ENCODE measurements around the gene FXYD3. TPM values are rescaled to one million over a fixed set of nuclear protein-coding genes. Genes with fewer than 3 reads are reported as not detected.

The FXYD3 gene, protein sequence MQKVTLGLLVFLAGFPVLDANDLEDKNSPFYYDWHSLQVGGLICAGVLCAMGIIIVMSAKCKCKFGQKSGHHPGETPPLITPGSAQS
- polyA plus RNA-seq = 291 TPM
- long read RNA-seq, donor 1, partial matches to known transcripts = 175 of 188 reads
- long read RNA-seq, donor 1, other reads (novel, unspliced or antisense) = 8 of 188 reads
- long read RNA-seq, donor 2, transcript FXYD3-202 (7 exons, 1,320 nt) = major isoform, 5 of 287 reads
- long read RNA-seq, donor 2, partial matches to known transcripts = 260 of 287 reads
- long read RNA-seq, donor 2, other reads (novel, unspliced or antisense) = 18 of 287 reads
- long read RNA-seq, donor 3 = 0 reads
- long read RNA-seq, donor 4, partial matches to known transcripts = 96 of 106 reads
- long read RNA-seq, donor 4, other reads (novel, unspliced or antisense) = 5 of 106 reads
- long read RNA-seq, donor 5, transcript FXYD3-208 (9 exons, 1,322 nt) = minor isoform, 8 of 1,267 reads
- long read RNA-seq, donor 5, transcript FXYD3-212 (6 exons, 590 nt) = minor isoform, 8 of 1,267 reads
- long read RNA-seq, donor 5, transcript FXYD3-202 (7 exons, 1,320 nt) = major isoform, 16 of 1,267 reads
- long read RNA-seq, donor 5, partial matches to known transcripts = 1,087 of 1,267 reads
- long read RNA-seq, donor 5, other reads (novel, unspliced or antisense) = 136 of 1,267 reads
- long read RNA-seq, donor 6, partial matches to known transcripts = 157 of 173 reads
- long read RNA-seq, donor 6, other reads (novel, unspliced or antisense) = 11 of 173 reads
- long read RNA-seq, donor 7, transcript FXYD3-212 (6 exons, 590 nt) = major isoform, 6 of 617 reads
- long read RNA-seq, donor 7, partial matches to known transcripts = 566 of 617 reads
- long read RNA-seq, donor 7, other reads (novel, unspliced or antisense) = 33 of 617 reads
- long read RNA-seq, donor 8, partial matches to known transcripts = 448 of 472 reads
- long read RNA-seq, donor 8, other reads (novel, unspliced or antisense) = 14 of 472 reads
- long read RNA-seq, donor 9, transcript FXYD3-212 (6 exons, 590 nt) = major isoform, 5 of 397 reads
- long read RNA-seq, donor 9, partial matches to known transcripts = 357 of 397 reads
- long read RNA-seq, donor 9, other reads (novel, unspliced or antisense) = 27 of 397 reads
- long read RNA-seq, donor 10, partial matches to known transcripts = 189 of 202 reads
- long read RNA-seq, donor 10, other reads (novel, unspliced or antisense) = 7 of 202 reads
- long read RNA-seq, donor 11, partial matches to known transcripts = 181 of 193 reads
- long read RNA-seq, donor 11, other reads (novel, unspliced or antisense) = 7 of 193 reads

DNA sequence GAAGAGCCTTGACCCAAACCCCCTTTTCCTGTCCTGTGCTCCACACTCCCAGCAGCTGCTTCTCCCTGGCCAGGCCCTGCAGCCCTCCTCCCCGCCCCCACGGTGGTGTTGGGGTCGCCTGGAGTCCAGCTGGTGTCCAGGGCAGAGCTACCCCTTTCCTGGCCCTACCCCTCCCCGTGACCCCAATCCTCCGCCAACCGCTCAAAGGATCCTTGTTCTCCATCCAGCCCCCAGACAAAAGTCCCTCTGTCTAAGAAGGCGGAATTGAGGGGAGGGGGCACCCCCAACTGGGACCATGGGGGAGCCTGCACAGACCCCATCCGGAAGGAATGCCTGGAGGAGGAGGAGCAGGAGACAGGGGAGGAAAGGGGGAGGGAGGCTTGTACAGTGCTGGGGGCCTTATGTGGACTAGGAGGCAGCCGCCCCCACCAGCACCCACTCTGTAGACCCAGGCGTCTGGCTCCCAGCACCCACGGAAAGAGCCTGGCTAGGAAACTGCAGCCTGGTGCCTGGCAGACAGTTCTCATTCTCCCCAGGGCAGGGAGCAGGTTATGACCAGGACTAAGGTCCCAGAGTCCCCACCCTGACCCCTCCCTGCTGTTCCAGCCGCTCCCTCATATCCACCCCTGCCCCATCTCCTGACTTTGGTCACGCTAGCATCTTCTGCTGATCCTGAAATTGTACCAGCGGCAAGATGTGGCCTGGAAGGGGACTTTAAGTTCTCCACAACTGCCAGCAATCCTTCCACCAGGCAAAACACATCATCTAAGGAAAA is at the start of gene FXYD3:
Gene FXYD3, plus strand, starts transcription at position 647 of the 775 bp plus-strand sequence. CDS start 3,554 bp downstream, outside the sequence.
- Histone ChIP-seq H3K27ac (ENCODE audit: low read length) (peak within 1 kb of the TSS; percentile 96), H3K27me3 (ENCODE audit: control insufficient read depth, insufficient read depth, low read length) (no peaks in the 10 kb centered on the region), H3K9me3 (ENCODE audit: control insufficient read depth, low read depth, low read length) (no peaks in the 10 kb centered on the region), H3K36me3 (ENCODE audit: control insufficient read depth, insufficient read depth, low read length) (peaks cover 7% of the 10 kb centered on the region), H3K4me1 (ENCODE audit: control insufficient read depth, insufficient read depth, low read length) (peaks cover 22% of the 10 kb centered on the region), H3K4me3 (ENCODE audit: low read length) (peak within 1 kb of the TSS; percentile 69)
- DNase-seq = peak; percentile 57 to 84
- WGBS (ENCODE audit: insufficient coverage, low lambda C conversion rate) = no CpG with 5 or more reads among the region's 14 CpGs

DNA sequence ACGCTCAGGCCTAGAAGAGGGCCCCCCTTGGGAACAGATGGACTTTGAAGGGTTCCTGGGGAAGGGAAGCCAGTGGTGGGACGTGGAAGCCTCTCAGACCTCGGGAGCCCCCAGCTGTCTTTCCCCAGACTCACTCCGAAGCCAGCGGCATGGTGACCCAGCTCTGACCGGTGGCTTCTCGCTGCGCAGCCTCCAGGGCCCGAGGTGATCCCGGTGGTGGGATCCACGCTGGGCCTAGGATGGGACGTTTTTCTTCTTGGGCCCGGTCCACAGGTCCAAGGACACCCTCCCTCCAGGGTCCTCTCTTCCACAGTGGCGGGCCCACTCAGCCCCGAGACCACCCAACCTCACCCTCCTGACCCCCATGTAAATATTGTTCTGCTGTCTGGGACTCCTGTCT is 49.5 kb upstream of the FXYD3 start:
- 100% methylated on average over 1 of the region's 15 CpGs for WGBS (ENCODE audit: insufficient coverage, low lambda C conversion rate)
- no peak for DNase-seq
- no peak overlapping the region for H3K4me3 ChIP-seq (ENCODE audit: low read length)
- H3K27ac ChIP-seq (ENCODE audit: low read length) = no peak overlapping the region
- H3K9me3 ChIP-seq (ENCODE audit: control insufficient read depth, low read depth, low read length) = peaks cover 7% of the 10 kb centered on the region
- H3K4me1 ChIP-seq (ENCODE audit: control insufficient read depth, insufficient read depth, low read length) = peaks cover 5% of the 10 kb centered on the region
- H3K36me3 ChIP-seq (ENCODE audit: control insufficient read depth, insufficient read depth, low read length) = peaks cover 6% of the 10 kb centered on the region
- no peaks in the 10 kb centered on the region for H3K27me3 ChIP-seq (ENCODE audit: control insufficient read depth, insufficient read depth, low read length)

DNA sequence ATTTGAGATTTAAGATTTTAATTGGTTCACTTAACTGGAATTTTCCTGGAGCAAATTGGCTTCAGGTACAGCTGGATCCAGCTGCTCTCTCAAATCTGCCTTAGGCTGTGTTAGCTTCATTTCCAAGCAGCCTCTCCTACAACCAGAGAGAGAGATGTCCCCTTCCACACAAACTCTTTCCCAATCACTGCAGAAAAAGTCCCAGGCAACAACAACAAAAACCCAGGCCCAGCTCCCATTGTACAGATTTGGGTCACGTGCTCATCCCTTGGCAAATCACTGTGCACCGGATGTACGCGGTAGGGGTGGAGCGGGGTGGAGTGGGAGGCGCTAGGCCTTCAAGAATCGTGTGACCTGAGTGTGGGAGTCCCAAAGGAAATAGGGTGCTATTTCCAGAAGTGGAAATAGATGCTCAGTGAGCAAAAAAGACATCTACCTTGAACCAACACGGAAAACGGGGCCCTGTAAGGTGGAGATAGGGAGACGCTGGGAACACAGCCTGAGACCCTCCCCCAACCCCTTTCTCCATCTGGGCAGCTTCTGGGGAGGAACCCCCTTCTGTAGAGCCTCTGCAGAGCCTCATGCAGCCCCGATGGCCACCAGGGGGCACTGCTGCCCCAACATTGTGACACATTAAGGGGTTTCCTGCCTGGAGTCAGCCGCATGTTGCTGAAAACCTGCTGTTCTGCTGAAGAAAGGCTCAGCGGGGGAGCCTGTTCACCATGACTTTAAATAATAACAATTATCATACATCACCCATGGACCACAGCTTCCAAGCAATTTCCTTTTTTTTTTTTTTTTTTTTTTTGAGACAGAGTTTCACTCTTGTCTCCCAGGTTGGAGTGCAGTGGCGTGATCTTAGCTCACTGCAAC is 48.7 kb upstream of the FXYD3 start:
- 0% methylated on average over 1 of the region's 14 CpGs for WGBS (ENCODE audit: insufficient coverage, low lambda C conversion rate)
- Histone ChIP-seq H3K27me3 (ENCODE audit: control insufficient read depth, insufficient read depth, low read length) (no peaks in the 10 kb centered on the region), H3K9me3 (ENCODE audit: control insufficient read depth, low read depth, low read length) (peaks cover 7% of the 10 kb centered on the region), H3K4me3 (ENCODE audit: low read length) (no peak overlapping the region), H3K4me1 (ENCODE audit: control insufficient read depth, insufficient read depth, low read length) (peaks cover 5% of the 10 kb centered on the region), H3K27ac (ENCODE audit: low read length) (no peak overlapping the region), H3K36me3 (ENCODE audit: control insufficient read depth, insufficient read depth, low read length) (peaks cover 6% of the 10 kb centered on the region)
- DNase-seq = peak; percentile 74 to 76

DNA sequence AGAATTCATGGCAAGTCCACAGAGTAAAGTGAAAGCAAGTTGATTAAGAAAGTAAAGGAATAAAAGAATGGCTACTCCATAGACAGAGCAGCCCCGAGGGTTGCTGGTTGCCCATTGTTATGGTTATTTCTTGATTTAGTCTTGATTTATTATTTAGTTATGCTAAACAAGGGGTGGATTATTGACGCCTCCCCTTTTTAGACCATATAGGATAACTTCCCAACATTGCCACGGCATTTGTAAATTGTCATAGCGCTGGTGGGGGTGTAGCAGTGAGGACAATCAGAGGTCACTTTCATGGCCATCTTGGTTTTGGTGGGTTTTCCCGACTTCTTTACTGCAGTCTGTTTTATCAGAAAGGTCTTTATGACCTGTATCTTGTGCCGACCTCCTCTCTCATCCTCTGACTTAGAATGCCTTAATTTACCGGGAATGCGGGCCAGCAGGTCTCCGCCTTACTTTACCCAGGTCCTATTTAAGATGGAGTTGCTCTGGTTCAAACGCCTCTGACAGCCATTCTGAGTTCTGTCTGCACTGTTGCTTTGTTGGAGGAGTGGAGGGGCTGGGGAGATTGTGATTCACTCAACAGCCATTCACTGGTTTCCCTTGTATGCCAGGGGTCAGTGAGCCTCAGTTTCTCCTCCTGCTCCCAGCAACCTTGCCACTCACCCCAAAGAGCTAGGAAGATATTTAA is 46.5 kb upstream of the FXYD3 start:
- H3K27me3 ChIP-seq (ENCODE audit: control insufficient read depth, insufficient read depth, low read length) = no peaks in the 10 kb centered on the region
- H3K4me1 ChIP-seq (ENCODE audit: control insufficient read depth, insufficient read depth, low read length) = peaks cover 5% of the 10 kb centered on the region
- H3K36me3 ChIP-seq (ENCODE audit: control insufficient read depth, insufficient read depth, low read length) = peaks cover 6% of the 10 kb centered on the region
- no peak overlapping the region for H3K4me3 ChIP-seq (ENCODE audit: low read length)
- 100% methylated on average over 1 of the region's 10 CpGs for WGBS (ENCODE audit: insufficient coverage, low lambda C conversion rate)
- H3K27ac ChIP-seq (ENCODE audit: low read length) = no peak overlapping the region
- peaks cover 7% of the 10 kb centered on the region for H3K9me3 ChIP-seq (ENCODE audit: control insufficient read depth, low read depth, low read length)
- DNase-seq = no peak

DNA sequence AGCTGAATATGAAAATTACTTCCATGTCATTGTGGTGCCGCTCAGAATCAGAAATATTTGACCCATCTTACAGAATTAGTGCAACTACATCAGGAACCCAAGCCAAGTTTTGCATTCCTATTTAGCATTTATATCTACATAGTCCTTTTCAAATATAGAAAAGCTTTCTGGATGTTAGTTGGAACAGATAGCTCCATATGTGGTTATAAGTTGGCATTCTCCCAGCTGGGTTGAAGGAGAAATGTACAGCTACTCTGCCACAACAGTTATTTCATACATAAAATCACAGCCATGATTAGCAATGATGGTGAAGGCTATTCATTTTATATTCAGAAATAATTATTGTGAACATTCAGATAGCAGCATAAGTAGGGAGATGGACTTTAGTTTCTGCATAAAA is 45.9 kb upstream of the FXYD3 start:
- H3K4me1 ChIP-seq (ENCODE audit: control insufficient read depth, insufficient read depth, low read length) = peaks cover 5% of the 10 kb centered on the region
- H3K27ac ChIP-seq (ENCODE audit: low read length) = no peak overlapping the region
- WGBS (ENCODE audit: insufficient coverage, low lambda C conversion rate) = no CpG with 5 or more reads among the region's 1 CpG
- no peak for DNase-seq
- H3K27me3 ChIP-seq (ENCODE audit: control insufficient read depth, insufficient read depth, low read length) = no peaks in the 10 kb centered on the region
- H3K36me3 ChIP-seq (ENCODE audit: control insufficient read depth, insufficient read depth, low read length) = peaks cover 6% of the 10 kb centered on the region
- H3K9me3 ChIP-seq (ENCODE audit: control insufficient read depth, low read depth, low read length) = peaks cover 7% of the 10 kb centered on the region
- no peak overlapping the region for H3K4me3 ChIP-seq (ENCODE audit: low read length)

DNA sequence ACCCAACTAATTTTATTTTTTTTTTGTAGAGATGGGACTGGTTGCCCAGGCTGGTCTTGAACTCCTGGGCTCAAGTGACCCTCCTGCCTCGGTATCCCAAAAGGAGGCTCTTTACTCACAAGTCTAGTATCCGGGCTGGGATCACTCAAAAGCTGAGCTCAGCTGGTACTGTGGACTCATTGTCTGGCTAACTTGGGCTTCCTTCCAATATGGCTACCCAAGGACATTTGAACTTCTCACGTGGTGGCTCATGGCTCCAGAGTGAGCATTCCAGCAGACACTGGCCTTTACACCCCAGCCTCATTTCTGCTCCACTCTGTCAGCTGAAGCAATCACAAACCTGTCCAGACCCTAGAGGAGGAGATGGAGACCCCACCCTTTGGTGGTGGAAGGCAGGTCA is 45.2 kb upstream of the FXYD3 start:
- H3K27me3 ChIP-seq (ENCODE audit: control insufficient read depth, insufficient read depth, low read length) = no peaks in the 10 kb centered on the region
- no CpG with 5 or more reads among the region's 3 CpGs for WGBS (ENCODE audit: insufficient coverage, low lambda C conversion rate)
- no peak overlapping the region for H3K27ac ChIP-seq (ENCODE audit: low read length)
- peaks cover 5% of the 10 kb centered on the region for H3K4me1 ChIP-seq (ENCODE audit: control insufficient read depth, insufficient read depth, low read length)
- H3K36me3 ChIP-seq (ENCODE audit: control insufficient read depth, insufficient read depth, low read length) = peaks cover 5% of the 10 kb centered on the region
- H3K4me3 ChIP-seq (ENCODE audit: low read length) = no peak overlapping the region
- peaks cover 7% of the 10 kb centered on the region for H3K9me3 ChIP-seq (ENCODE audit: control insufficient read depth, low read depth, low read length)
- no peak for DNase-seq

DNA sequence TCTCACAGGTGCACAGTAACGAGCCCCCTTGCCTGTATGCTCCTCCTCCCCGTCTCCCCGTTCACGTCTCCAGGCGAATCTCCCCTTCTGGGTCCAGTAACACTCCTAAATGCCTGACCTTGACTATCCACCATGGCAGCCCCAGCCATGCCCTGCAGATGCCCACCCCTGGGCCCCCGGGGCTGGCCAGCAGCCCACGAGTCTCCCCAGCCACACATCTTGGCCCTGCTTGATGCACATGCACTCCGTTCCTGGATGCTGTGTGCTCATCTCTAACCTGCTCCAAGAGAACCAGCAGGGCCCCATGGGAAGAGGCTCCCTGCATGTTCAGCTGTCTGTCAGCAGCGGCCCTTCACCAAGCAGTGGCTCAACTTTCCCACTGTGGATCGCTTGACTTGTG is 42.1 kb upstream of the FXYD3 start:
- H3K4me3 ChIP-seq (ENCODE audit: low read length) = no peak overlapping the region
- no peaks in the 10 kb centered on the region for H3K27me3 ChIP-seq (ENCODE audit: control insufficient read depth, insufficient read depth, low read length)
- no peaks in the 10 kb centered on the region for H3K36me3 ChIP-seq (ENCODE audit: control insufficient read depth, insufficient read depth, low read length)
- H3K4me1 ChIP-seq (ENCODE audit: control insufficient read depth, insufficient read depth, low read length) = no peaks in the 10 kb centered on the region
- no peak for DNase-seq
- no CpG with 5 or more reads among the region's 10 CpGs for WGBS (ENCODE audit: insufficient coverage, low lambda C conversion rate)
- H3K9me3 ChIP-seq (ENCODE audit: control insufficient read depth, low read depth, low read length) = peaks cover 5% of the 10 kb centered on the region
- H3K27ac ChIP-seq (ENCODE audit: low read length) = no peak overlapping the region

DNA sequence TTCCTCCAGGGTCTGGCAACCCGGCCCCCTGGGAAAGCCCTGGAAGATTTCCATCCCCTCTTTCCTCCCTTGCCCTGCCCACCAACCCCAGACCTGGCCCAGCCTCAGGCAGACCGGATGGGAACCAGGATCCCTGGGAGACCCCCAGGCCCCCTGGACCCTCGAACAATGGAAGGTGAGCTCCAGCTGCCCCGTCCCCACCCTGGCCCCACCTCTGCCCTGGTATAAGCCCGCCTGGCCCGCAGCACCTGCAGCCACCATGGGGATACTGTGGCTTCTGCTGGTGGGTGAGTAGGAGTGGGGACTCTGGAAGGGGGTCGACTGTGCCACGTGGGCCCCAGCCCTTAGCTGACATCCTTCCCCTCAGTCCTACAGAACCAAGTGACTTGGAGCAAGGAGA is 41.7 kb upstream of the FXYD3 start:
- peaks cover 5% of the 10 kb centered on the region for H3K9me3 ChIP-seq (ENCODE audit: control insufficient read depth, low read depth, low read length)
- no peaks in the 10 kb centered on the region for H3K36me3 ChIP-seq (ENCODE audit: control insufficient read depth, insufficient read depth, low read length)
- no peak overlapping the region for H3K27ac ChIP-seq (ENCODE audit: low read length)
- H3K4me1 ChIP-seq (ENCODE audit: control insufficient read depth, insufficient read depth, low read length) = no peaks in the 10 kb centered on the region
- no peak overlapping the region for H3K4me3 ChIP-seq (ENCODE audit: low read length)
- no CpG with 5 or more reads among the region's 8 CpGs for WGBS (ENCODE audit: insufficient coverage, low lambda C conversion rate)
- DNase-seq = no peak
- H3K27me3 ChIP-seq (ENCODE audit: control insufficient read depth, insufficient read depth, low read length) = no peaks in the 10 kb centered on the region

All from large intestine (tissue), 12 donors.